ENCODE data around the gene PARPBP. TPM values are rescaled to one million over a fixed set of nuclear protein-coding genes. Genes with fewer than 3 reads are reported as not detected.
A peak's percentile ranks its signal among the peaks of the same experiment; 100 is the strongest.
"Not testable (repeated sequence)": the region's sequence is repeated elsewhere in the genome, so short reads cannot be mapped to it uniquely, and the experiment has no call there.

PARPBP gene
- total RNA-seq, 1 experiment from 2014 or later: 19.2 TPM

DNA sequence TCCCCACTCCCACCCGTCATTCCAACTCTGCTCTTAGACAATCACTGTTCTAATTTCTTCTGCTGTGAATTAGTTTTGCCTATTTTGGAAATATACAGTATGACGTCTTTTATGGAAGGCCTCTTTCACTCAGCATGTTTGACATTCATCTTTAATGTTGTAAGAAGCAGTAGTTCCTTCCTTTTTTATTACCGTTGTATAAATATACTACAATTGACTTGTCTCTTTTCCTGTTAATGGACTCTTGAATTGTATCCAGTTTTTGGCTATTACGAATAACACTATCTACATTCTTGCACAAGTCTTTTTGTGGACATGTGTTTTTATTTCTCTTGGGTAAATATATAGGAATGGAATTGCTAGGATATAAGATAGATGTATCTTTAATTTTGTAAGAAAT lies 82.6 kb downstream of the PARPBP start:
- Histone ChIP-seq H3K4me3 (no peak overlapping the region), H3K9me3 (no peaks in the 10 kb centered on the region)

DNA sequence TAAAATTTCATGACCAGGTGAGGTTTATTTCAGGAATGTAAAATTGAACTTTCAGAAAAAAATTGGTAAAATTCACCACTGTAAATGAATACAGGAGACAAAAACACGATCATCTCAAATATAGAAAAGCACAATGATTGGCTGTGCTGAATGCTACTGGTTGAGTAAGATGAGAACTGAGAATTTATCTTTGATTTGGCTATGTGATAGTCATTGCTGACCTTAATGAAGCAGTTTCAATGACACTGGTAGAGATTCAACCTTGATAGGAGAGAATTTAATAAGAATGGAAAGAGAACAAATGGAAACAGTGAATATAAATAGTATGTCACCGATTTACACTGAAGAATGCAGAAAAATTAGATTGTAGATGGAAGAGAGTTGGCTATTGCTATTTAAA lies 84.0 kb downstream of the PARPBP start:
- Histone ChIP-seq H3K9me3 (peaks cover 6% of the 10 kb centered on the region; the same call in 1 of the 2 replicates), H3K27me3 (no peaks in the 10 kb centered on the region)
- no peak for DNase-seq

More for the DNA sequence above, 82.6 kb downstream of the PARPBP start:
- DNase-seq: no peak
- H3K36me3 ChIP-seq: no peaks in the 10 kb centered on the region; the same call in 1 of the 2 replicates
- H3K27me3 ChIP-seq: no peaks in the 10 kb centered on the region

GRCh38 chr12:102215992-102216691 lies 96.2 kb downstream of the PARPBP start:
- H3K27me3 ChIP-seq: no peaks in the 10 kb centered on the region
- H3K4me3 ChIP-seq: no peak overlapping the region
- peak; percentile 18 for DNase-seq
- H3K36me3 ChIP-seq: no peaks in the 10 kb centered on the region
- no peaks in the 10 kb centered on the region for H3K9me3 ChIP-seq

More for the DNA sequence above, 84.0 kb downstream of the PARPBP start:
- Histone ChIP-seq H3K36me3 (no peaks in the 10 kb centered on the region; the same call in 1 of the 2 replicates), H3K4me3 (no peak overlapping the region)

GRCh38 chr12:102220736-102221135 lies 100.8 kb downstream of the PARPBP start:
- Histone ChIP-seq H3K9me3 (no peaks in the 10 kb centered on the region), H3K36me3 (no peaks in the 10 kb centered on the region), H3K4me3 (no peak overlapping the region), H3K27me3 (no peaks in the 10 kb centered on the region)
- no peak for DNase-seq

DNA sequence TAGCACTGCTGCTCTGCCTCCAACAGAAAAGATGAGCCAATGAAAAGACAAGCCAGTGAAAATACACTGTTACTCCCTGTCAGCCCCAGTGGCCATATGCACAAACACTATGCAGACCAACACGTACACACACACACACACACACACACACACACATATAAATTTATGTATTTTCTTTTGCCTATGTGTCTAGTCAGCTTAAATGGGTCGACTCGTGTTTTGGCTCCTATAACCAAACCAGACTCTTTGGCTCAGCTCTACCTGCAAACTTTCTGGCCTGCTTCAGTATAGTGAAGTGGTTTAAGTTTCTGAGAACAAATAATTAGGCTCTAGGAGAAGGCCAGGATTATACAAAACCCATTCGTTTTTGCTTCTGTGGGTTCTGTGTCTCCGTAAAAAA lies 108.0 kb downstream of the PARPBP start:
- no peak for DNase-seq
- H3K36me3 ChIP-seq: no peaks in the 10 kb centered on the region
- H3K4me3 ChIP-seq: no peak overlapping the region
- no peaks in the 10 kb centered on the region for H3K9me3 ChIP-seq
- no peaks in the 10 kb centered on the region for H3K27me3 ChIP-seq

GRCh38 chr12:102232036-102232435 lies 112.1 kb downstream of the PARPBP start:
- no peak for DNase-seq
- Histone ChIP-seq H3K9me3 (no peaks in the 10 kb centered on the region), H3K4me3 (no peak overlapping the region), H3K36me3 (no peaks in the 10 kb centered on the region), H3K27me3 (no peaks in the 10 kb centered on the region)

DNA sequence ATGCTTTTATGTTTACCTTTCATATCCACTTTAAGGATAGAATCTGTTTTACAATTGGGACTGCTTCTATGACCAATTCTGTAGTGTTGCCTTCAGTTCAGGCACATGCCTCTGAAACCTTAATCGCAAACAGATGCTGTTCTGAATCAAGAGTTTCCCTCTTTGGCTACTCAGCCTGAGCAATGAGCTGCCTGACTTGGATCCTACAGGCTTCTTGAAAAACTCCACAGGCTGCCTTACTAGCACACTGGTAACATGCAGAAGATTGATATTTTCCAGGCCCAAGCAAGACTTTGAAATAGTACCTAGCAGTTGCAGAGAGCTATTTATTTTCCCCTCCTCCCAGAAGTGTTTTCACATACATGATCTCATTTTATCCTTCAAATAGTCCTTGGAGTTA lies 112.5 kb downstream of the PARPBP start:
- Histone ChIP-seq H3K9me3 (no peaks in the 10 kb centered on the region), H3K4me3 (no peak overlapping the region), H3K27me3 (no peaks in the 10 kb centered on the region), H3K36me3 (no peaks in the 10 kb centered on the region)
- no peak for DNase-seq

DNA sequence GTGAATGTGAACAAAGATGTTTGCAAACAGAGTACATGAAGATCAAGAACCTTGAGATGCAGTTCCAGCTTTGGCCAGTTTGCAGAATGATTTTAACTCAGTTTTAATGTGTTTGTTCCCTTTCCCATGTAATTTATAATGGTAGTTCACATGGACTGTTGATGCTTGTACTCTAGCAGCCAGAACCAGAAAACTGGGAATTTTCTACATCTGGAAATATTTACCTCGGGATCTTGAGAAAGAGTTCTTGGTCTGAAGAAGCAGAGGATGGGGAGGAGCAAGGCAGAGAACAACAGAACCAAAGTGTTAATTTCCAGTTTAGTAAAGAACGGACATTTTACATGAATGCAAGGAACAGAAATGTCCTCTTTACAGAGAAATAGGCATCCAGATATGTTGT lies 114.6 kb downstream of the PARPBP start:
- H3K36me3 ChIP-seq: no peaks in the 10 kb centered on the region
- DNase-seq: no peak
- no peaks in the 10 kb centered on the region for H3K9me3 ChIP-seq
- no peaks in the 10 kb centered on the region for H3K27me3 ChIP-seq
- no peak overlapping the region for H3K4me3 ChIP-seq

DNA sequence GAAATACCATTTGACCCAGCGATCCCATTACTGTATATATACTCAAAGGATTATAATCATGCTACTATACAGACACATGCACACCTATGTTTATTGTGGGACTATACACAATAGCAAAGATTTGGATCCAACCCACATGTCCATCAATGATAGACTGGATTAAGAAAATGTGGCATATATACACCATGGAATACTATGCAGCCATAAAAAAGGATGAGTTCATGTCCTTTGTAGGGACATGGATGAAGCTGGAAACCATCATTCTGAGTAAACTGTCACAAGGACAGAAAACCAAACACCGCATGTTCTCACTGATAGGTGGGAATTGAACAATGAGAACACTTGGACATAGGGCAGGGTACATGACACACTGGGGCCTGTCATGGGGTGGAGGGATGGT lies 120.9 kb downstream of the PARPBP start:
- not testable (repeated sequence) for H3K9me3 ChIP-seq, H3K36me3 ChIP-seq, DNase-seq, H3K27me3 ChIP-seq, H3K4me3 ChIP-seq

Other genes with a start within 250 kb of the PARPBP start
- gene DRAM1, start 242.6 kb upstream of the PARPBP start, total RNA-seq (2014; rRNA removed; shearing (Covaris generic); ENCODE audit: low replicate concordance): 8.1 and 8.8 TPM in 2 replicates
- gene WASHC3, start 58.2 kb upstream of the PARPBP start, total RNA-seq (2014; rRNA removed; shearing (Covaris generic); ENCODE audit: low replicate concordance): 42.6 and 46.2 TPM in 2 replicates
- gene NUP37, start 69 bp upstream of the PARPBP start, total RNA-seq (2014; rRNA removed; shearing (Covaris generic); ENCODE audit: low replicate concordance): 77.9 and 187 TPM in 2 replicates
- gene PMCH, start 77.7 kb downstream of the PARPBP start, total RNA-seq (2014; rRNA removed; shearing (Covaris generic); ENCODE audit: low replicate concordance): not detected in 2 replicates

Data from MG63 (cell line).